ENCODE results near the gene C5orf58.

The C5orf58 gene

DNA sequence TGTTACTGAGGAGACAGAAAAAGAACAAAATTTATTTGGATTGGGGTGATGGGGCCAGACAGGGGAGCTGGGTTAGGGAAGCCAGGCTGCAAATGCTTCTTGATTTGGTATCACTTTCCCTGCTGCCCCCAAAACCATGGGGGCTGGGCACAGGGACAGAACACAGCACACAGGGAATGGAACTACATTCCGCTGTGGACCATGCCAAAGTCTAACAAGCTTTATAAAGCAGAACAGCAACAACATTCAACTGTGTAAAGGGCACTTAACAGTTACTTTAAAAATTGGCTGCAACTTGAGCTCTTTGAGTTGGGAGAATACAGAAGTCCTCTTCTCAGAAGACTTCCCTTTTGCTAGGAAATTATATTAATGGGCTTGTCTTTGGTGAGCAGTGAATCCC lies 23.8 kb downstream of the C5orf58 start:
- no peak for DNase-seq (ENCODE audit: low read depth, low spot score)

GRCh38 chr5:170257370-170257769 lies 24.6 kb downstream of the C5orf58 start:
- DNase-seq (ENCODE audit: low read depth, low spot score), result no peak

GRCh38 chr5:170261528-170262043 lies 28.8 kb downstream of the C5orf58 start:
- no peak for DNase-seq (ENCODE audit: low read depth, low spot score)

GRCh38 chr5:170262061-170263045 lies 29.6 kb downstream of the C5orf58 start:
- no peak for DNase-seq (ENCODE audit: low read depth, low spot score)

DNA sequence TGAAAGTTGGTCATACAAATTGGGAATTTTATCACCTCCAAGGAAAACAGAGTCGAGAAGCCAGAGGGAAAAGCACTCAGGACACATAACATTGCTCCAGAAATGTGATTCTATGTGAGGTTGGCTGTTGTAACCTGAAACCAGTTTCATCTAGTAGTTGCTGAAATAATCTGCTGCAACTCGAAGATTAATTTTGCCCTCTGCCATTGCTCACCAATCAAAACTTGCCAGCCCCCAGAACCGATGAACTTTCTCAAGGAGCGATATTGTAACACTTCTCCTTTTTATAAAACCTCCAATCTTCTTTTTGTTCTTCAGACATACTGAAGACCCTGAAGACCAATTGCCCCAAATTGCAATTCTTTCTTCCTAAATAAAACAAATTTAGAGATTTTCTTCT lies 31.1 kb downstream of the C5orf58 start:
- DNase-seq (ENCODE audit: low read depth, low spot score), result no peak

DNA sequence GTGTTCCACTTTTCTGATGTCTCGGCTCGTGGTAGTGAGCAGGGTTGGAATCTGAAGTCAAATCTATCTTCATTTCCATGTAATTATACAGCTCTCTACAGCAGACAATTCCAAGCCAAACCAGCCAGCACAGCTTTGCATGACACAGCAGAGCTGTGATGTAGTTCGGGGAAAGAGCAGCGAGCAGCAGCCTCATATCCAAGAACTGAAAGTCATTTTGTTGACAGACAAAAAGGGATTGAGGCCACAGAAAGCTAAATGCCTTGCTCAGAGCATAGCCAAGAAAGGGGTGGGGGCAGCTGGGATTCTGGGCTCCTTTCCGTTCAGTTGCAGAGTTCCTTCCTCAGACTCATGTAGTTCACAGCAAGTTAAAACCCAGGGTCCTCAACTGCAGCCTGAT lies 32.7 kb downstream of the C5orf58 start:
- no peak for DNase-seq (ENCODE audit: low read depth, low spot score)

DNA sequence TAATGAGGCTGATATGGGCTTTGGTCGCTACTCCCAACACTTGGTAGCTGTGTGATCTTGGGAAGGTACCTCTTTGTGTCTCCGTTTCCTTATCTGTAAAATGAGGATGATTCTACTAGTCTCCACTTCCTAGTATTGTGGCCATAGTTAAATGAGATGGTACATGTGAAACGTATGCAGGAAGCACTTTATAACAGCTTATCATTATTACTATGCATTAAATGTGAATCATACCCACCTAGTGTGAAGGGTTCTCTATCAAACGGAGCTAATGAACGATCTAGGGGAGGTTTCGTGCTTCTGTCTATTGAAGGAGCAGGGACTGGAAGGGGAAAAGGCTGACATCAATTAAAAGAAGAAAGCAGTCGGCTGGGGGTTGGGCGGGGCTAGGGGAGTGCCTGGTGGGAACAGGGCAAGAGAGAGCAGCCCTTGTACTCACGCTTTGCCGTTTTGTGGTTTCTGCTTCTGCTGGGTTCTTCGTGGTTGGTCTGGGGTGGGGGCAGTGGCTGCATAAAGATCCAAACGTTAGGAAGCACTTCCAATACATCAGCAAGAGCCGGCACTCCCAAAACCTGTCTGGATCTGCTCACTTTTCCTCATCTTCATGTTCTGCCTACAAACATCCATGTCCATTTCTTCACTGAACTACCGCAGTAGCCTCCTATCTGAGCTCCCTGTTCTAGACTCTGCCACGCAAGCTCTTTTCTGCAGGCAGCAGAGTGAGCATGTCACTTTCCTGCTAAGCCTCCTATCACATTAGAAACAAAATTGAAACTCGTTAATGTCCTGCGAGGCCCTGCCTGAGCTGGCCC lies 34.0 kb downstream of the C5orf58 start:
- no peak for DNase-seq (ENCODE audit: low read depth, low spot score)

GRCh38 chr5:170267431-170268152 lies 34.8 kb downstream of the C5orf58 start:
- DNase-seq (ENCODE audit: low read depth, low spot score), result peak; percentile 50

- DNase-seq (ENCODE audit: low read depth, low spot score), result no peak
Observed at GRCh38 chr5:170268153-170268689, 35.4 kb downstream of the C5orf58 start.

DNA sequence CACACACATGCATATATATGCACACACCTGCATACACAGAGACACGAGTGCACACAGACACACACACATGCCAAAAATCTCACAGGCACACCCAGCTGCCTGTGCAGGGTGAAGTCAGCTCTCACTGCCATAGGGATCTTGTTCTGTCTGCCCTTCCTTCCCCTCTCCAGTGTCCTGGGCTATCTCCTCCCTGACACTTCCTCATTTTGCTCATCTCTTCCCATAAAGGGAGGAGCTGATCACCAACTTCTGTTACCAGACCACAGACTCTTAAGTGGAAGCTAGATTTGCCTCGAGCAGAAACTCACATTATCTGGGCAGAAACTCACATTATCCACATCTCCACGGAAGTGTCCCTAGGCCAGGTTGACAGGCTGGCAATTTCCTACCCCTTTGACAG lies 36.1 kb downstream of the C5orf58 start:
- no peak for DNase-seq (ENCODE audit: low read depth, low spot score)

DNA sequence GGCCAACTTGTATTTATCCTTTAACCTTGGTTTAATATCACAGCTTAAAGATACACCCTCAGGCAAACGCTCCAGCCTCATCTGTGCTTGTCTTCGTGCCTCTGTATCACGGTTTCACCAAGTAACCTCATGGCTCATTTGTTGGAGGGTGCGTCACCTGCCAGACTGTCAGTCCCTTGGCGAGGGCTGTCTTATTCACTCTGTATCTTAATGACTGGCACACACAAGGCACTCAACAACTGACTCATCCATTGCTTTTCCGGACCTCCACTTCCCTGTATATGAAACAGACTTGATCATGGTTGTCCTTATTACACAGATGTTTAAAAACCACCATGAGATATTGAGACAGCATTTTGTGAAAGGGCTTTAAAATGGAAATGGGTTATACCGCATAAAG lies 36.8 kb downstream of the C5orf58 start:
- no peak for DNase-seq (ENCODE audit: low read depth, low spot score)

DNA sequence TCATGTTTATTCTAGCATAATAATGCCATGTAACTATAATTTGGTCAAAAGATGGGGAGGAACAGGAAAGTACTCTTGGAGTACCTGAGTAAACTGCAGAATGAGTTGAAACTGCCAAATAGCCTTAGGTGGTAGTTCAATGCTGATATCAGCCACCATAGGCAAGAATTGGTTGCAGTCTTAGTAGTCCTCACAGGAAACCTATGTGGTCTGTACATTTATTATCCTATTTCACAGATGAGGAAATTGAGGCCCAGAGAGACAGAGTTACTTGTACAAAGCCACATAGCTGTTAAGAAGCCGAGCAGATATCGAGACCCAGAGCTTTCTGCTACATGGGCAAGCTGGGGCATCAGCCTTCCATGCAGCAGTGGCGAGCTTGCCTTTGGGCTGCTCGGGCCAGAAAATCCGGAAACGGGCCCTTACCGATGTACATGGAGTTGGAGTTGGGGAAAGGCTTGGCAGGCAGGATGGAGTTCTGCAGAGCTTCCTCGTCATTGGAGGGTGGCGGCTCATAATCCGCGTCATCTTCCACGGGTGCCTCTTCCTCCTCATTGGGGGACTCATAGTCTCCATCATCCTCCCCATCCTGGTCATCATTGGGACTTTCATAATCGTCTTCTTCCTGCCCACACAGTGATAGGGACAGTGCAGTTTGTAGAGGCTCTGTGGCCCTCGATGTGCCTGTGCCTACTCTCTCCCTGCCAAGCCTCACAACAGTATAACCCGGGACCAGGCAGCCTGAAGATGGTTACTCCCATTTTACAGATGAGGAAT lies 37.7 kb downstream of the C5orf58 start:
- no peak for DNase-seq (ENCODE audit: low read depth, low spot score)

DNA sequence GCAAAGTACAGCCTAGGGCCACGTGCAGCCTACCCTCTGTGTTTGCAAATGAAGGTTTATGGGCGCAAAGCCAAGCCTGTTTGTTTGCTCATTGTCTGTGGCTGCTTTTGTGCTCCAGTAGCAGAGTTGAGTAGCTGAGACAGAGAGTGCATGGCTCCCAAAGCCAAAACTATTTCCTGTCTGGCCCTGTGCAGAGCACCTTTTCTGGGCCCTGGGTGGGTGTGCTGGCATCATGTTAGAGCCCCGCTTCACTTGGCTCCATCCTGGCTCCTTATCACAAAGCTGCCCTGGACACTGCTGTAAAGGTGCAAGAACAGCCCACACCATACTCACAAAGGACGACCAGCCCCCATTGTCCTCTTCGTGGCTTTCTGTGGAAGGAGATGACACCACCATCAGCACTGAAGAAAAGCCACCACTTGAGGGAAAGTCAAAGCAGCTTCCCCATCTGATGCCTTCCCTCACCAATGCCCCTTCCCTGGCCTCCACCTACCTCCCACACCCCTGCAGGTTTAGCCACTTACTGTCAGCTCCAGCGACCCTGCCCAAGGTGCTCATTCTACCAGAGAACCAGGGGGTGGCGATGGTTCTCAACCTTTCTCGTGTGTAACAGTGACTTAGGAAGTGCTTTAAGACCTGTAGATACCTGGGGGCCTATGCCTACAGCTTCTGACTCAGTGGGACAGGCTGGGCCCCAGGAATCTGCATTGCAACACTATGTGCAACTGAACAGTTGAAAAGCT lies 41.4 kb downstream of the C5orf58 start:
- DNase-seq (ENCODE audit: low read depth, low spot score), result no peak

GRCh38 chr5:170275376-170275994 lies 42.7 kb downstream of the C5orf58 start:
- no peak for DNase-seq (ENCODE audit: low read depth, low spot score)

GRCh38 chr5:170276140-170276539 lies 43.4 kb downstream of the C5orf58 start:
- DNase-seq (ENCODE audit: low read depth, low spot score), result no peak

GRCh38 chr5:170277867-170278281 lies 45.1 kb downstream of the C5orf58 start:
- DNase-seq (ENCODE audit: low read depth, low spot score), result no peak

DNA sequence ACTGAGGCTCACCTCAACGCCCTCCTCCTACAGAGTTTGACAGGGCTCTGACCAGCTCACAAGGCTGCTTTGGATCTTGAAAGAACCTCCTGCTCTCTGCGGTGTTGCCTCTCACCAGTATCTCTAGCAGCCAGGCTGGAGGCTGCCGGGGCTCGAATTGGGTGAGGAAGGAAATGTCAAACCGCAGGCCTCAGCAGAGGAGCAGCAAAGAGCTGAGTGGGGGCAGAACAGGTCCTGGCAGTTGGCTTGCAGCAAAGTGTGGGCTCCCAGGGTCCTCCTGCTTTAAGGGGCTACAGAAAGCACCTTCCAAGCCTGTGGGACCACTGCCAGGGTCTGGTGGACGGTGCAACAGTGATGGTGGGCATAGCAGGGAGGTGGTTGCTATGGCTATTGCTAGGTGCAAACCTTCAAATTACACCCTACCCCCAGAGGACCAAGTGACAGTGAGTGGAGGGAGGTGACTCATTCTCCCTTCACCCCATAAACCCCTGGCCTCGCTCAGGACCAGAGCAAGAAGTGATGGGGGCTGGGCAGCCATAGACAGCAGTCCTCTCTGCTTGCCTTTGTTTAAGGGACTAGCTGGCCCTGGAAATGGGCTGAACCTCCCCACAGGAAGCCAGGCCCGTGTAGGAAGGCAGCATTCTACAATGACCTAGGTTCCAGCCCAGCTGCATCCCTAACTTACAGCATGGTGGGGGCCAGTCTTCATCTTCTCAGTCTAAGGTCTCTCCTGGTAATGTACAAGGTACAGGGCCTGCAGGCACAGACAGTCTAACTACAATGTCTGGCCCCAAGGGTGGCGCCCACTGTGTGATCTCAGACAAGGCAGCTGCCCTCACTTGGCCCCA lies 46.0 kb downstream of the C5orf58 start:
- DNase-seq (ENCODE audit: low read depth, low spot score), result no peak

- no peak for DNase-seq (ENCODE audit: low read depth, low spot score)
Observed at GRCh38 chr5:170279459-170279817, 46.7 kb downstream of the C5orf58 start.
